Smooth muscle cell (in vitro differentiated cells): Measurements from ENCODE around the gene OLFML1. TPM values are rescaled to one million over a fixed set of nuclear protein-coding genes. Genes with fewer than 3 reads are reported as not detected.

Experiments used
- DNase-seq: peaks from one replicate; lab custom pipeline; 2025; ENCODE audit not compliant: unreplicated experiment; lab: John Stamatoyannopoulos, UW
- H2AFZ ChIP-seq: fragments of 200-600 bp; sonication (generic); 2 replicates; pipeline ENCODE4 v1.6.0; 2016; ENCODE audit warnings: antibody characterized with exemption, low read depth, mild to moderate bottlenecking
- H3F3A ChIP-seq: fragments of 200-600 bp; sonication (generic); 2 replicates; pipeline ENCODE4 v1.6.0; 2017; ENCODE audit warnings: antibody characterized with exemption, low read depth
- H3K27ac ChIP-seq: fragments of 200-600 bp; sonication (generic); 2 replicates; pipeline ENCODE4 v1.5.1; 2016; ENCODE audit warnings: low read depth, mild to moderate bottlenecking
- H3K27me3 ChIP-seq: fragments of 200-600 bp; sonication (generic); 2 replicates; pipeline ENCODE4 v1.6.1; 2016; ENCODE audit warnings: low read depth, mild to moderate bottlenecking
- H3K36me3 ChIP-seq: fragments of 200-600 bp; sonication (generic); 2 replicates; pipeline ENCODE4 v1.5.1; 2016; ENCODE audit warnings: low read depth
- H3K4me1 ChIP-seq: fragments of 200-600 bp; sonication (generic); 2 replicates; pipeline ENCODE4 v1.5.1; 2016; ENCODE audit warnings: low read depth
- H3K4me2 ChIP-seq: fragments of 200-600 bp; sonication (generic); 2 replicates; pipeline ENCODE4 v1.6.0; 2016; ENCODE audit warnings: mild to moderate bottlenecking
- H3K4me3 ChIP-seq: fragments of 200-600 bp; sonication (generic); 2 replicates; pipeline ENCODE4 v1.5.1; 2016; ENCODE audit warnings: mild to moderate bottlenecking
- H3K79me2 ChIP-seq: fragments of 200-600 bp; sonication (generic); 2 replicates; pipeline ENCODE4 v1.6.0; 2016; ENCODE audit warnings: low read depth, mild to moderate bottlenecking
- H3K9ac ChIP-seq: fragments of 200-600 bp; sonication (generic); 2 replicates; pipeline ENCODE4 v1.6.0; 2016; ENCODE audit warnings: low read depth
- H3K9me3 ChIP-seq: fragments of 200-600 bp; sonication (generic); replicated peaks from 2 replicates; pipeline ENCODE4 v1.5.1; 2016; ENCODE audit warnings: low read depth
- H4K20me1 ChIP-seq: fragments of 200-600 bp; sonication (generic); 2 replicates; pipeline ENCODE4 v1.6.0; 2016; ENCODE audit warnings: low read depth
- WGBS: methylation state at CpG from one replicate; pipeline ENCODE4 v1.1.7; 2016; ENCODE audit warnings: low lambda C conversion rate; 5-methylcytosine and 5-hydroxymethylcytosine counted together
- polyA plus RNA-seq: library from polyadenylated mRNA; unstranded; fragments of >200 nt; fragmentation: Nextera tagmentation; extraction: Ambion mirVana; gene quantifications from 2 replicates; pipeline ENCODE4 v1.2.1, GENCODE V29; 2016
- total RNA-seq: library from RNA; depleted of rRNA; stranded (reverse); fragments of >200 nt; gene quantifications from 2 replicates; pipeline ENCODE4 v1.2.3, GENCODE V29; 2014
- TF ChIP-seq, protein P1 (sequence below): fragments of 200-600 bp; sonication (generic); IDR thresholded peaks from 2 replicates; pipeline ENCODE4 v1.5.1; 2017; ENCODE audit warnings: borderline replicate concordance, mild to moderate bottlenecking, antibody characterized with exemption; ENCODE audit not compliant: insufficient read depth, poor library complexity, severe bottlenecking

The OLFML1 gene
- total and polyA plus RNA-seq, 2 experiments from 2014 or later = 0.14 TPM; not detected in 1

DNA sequence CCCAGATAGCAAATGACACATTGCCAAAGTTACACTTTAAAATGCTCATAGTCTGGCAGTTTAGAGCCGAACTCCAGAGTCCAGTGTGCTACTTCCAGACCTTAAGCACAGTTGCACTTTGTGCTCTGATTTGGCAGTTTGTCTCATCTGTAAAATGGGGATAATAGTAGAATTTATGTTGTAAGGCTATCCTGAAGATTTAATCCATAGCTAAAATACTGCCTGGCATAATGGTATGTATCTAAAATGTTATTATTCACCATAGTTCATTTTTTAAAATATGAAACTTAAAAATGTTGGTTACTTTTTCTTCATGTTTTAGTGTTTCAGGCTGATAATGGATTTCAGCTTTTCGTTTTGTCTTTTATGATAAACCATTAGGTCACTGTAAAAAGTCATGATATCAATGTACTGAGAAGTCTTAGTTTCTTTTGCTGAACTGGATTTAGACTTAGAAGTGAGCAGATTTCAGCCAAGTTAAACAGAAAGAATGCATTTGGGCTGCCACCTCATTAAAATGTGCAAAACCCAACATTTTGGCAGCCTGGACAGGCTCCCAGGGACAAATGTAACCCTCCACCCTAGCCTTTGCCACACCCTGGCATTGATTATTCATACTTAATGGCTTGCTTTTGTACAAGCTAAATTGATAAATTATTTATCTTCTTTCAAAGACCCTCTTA, 933 bp downstream of the OLFML1 start:
- no peak for DNase-seq
- no peaks in the 10 kb centered on the region for H3K36me3 ChIP-seq
- no peaks in the 10 kb centered on the region for H3F3A ChIP-seq
- no peaks in the 10 kb centered on the region for H3K9me3 ChIP-seq
- H3K27me3 ChIP-seq = no peaks in the 10 kb centered on the region
- H3K27ac ChIP-seq = no peak overlapping the region
- 89% methylated on average over 2 of the region's 2 CpGs for WGBS
- H3K4me2 ChIP-seq = no peak overlapping the region
- H3K4me1 ChIP-seq = no peaks in the 10 kb centered on the region
- H3K4me3 ChIP-seq = peak overlapping the region; percentile 32
- H3K9ac ChIP-seq = no peak overlapping the region
- TF ChIP-seq, protein P1, sequence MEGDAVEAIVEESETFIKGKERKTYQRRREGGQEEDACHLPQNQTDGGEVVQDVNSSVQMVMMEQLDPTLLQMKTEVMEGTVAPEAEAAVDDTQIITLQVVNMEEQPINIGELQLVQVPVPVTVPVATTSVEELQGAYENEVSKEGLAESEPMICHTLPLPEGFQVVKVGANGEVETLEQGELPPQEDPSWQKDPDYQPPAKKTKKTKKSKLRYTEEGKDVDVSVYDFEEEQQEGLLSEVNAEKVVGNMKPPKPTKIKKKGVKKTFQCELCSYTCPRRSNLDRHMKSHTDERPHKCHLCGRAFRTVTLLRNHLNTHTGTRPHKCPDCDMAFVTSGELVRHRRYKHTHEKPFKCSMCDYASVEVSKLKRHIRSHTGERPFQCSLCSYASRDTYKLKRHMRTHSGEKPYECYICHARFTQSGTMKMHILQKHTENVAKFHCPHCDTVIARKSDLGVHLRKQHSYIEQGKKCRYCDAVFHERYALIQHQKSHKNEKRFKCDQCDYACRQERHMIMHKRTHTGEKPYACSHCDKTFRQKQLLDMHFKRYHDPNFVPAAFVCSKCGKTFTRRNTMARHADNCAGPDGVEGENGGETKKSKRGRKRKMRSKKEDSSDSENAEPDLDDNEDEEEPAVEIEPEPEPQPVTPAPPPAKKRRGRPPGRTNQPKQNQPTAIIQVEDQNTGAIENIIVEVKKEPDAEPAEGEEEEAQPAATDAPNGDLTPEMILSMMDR = no peak
- H4K20me1 ChIP-seq = no peaks in the 10 kb centered on the region
- H3K79me2 ChIP-seq = no peaks in the 10 kb centered on the region
- H2AFZ ChIP-seq = no peak overlapping the region

DNA sequence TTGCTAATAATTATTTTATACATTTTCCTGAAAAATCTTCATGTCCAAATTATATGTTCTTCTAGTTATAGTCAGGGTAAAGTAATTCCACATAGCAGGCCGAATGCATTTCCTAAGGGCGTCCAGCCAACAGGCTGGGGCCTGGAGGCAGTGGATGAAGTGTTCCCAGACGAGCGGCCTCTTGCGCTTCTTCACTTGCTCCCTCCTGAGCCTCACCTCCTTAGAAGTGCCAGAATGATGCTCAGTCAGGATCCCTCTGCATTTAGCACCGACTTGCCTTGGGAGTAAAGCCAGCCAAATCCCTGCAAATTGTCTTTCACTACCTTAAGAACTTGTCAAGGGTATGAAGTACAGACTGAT, 1.5 kb downstream of the OLFML1 start:
- Histone ChIP-seq H3K79me2 (no peaks in the 10 kb centered on the region), H4K20me1 (no peaks in the 10 kb centered on the region), H3K9ac (no peak overlapping the region), H3K27ac (no peak overlapping the region), H3K36me3 (no peaks in the 10 kb centered on the region), H3F3A (no peaks in the 10 kb centered on the region), H3K4me2 (no peak overlapping the region), H3K27me3 (no peaks in the 10 kb centered on the region), H3K4me1 (no peaks in the 10 kb centered on the region), H3K4me3 (peak overlapping the region; percentile 32), H2AFZ (no peak overlapping the region), H3K9me3 (no peaks in the 10 kb centered on the region)
- DNase-seq = no peak
- WGBS = 90% methylated on average over 6 of the region's 6 CpGs
- TF ChIP-seq, protein P1 = no peak

DNA sequence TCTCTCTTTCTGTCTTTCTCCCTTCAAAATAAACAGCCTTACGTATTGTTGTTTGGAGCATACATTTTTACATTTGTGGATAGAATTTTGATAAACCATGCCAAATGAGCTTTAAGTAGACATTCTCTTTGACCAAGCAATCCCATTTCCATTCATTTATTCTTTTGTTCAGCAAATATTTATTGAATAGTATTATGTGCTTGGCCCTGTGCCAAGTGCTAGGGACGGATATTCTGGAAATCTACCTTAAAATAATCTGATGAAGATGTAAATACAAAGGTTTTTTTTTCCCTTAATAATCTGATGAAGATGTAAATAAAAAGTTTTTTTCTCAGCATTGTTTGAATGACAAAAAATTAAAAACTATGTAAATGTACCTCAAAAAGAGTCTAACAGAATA, 2.1 kb downstream of the OLFML1 start:
- TF ChIP-seq, protein P1 = no peak
- no peak for DNase-seq
- H4K20me1 ChIP-seq = no peaks in the 10 kb centered on the region
- no peaks in the 10 kb centered on the region for H3K9me3 ChIP-seq
- WGBS = 97% methylated on average over 2 of the region's 2 CpGs
- no peak overlapping the region for H3K4me2 ChIP-seq
- H3K9ac ChIP-seq = no peak overlapping the region
- H3F3A ChIP-seq = no peaks in the 10 kb centered on the region
- H3K4me1 ChIP-seq = no peaks in the 10 kb centered on the region
- H3K36me3 ChIP-seq = no peaks in the 10 kb centered on the region
- peak overlapping the region; percentile 32 for H3K4me3 ChIP-seq
- H3K79me2 ChIP-seq = no peaks in the 10 kb centered on the region
- H2AFZ ChIP-seq = no peak overlapping the region
- H3K27me3 ChIP-seq = no peaks in the 10 kb centered on the region
- H3K27ac ChIP-seq = no peak overlapping the region

DNA sequence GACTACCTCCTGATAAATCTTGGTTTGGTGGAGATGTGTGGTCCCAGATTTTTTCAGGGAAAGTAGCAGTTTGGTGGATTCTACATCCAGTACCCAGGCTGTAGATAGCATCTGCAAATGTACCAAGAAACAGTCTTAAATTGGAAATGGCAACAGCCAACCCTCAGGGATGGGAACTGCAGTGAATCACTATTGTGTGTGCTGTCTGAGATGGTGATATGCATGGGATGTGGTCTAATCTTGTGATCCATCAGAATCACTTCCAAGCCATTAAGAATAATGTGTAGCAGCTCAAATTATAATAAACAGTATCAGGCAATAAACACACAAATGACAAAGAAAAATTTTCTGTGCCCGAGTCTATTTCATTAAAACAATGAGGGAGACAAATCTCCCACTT, 3.4 kb downstream of the OLFML1 start:
- WGBS = 100% methylated on average over 1 of the region's 1 CpG
- H4K20me1 ChIP-seq = no peaks in the 10 kb centered on the region
- TF ChIP-seq, protein P1 = no peak

More for the DNA sequence above, 3.4 kb downstream of the OLFML1 start:
- no peaks in the 10 kb centered on the region for H3K27me3 ChIP-seq
- no peak overlapping the region for H3K27ac ChIP-seq
- no peak overlapping the region for H3K9ac ChIP-seq
- DNase-seq = no peak
- H2AFZ ChIP-seq = no peak overlapping the region
- no peak overlapping the region for H3K4me2 ChIP-seq
- H3F3A ChIP-seq = no peaks in the 10 kb centered on the region
- no peaks in the 10 kb centered on the region for H3K79me2 ChIP-seq
- no peaks in the 10 kb centered on the region for H3K4me1 ChIP-seq
- no peaks in the 10 kb centered on the region for H3K36me3 ChIP-seq
- H3K9me3 ChIP-seq = no peaks in the 10 kb centered on the region
- no peak overlapping the region for H3K4me3 ChIP-seq
